ENCODE results near the gene HPSE.
"Not testable (repeated sequence)": the region's sequence is repeated elsewhere in the genome, so short reads cannot be mapped to it uniquely, and the experiment has no call there.

Gene HPSE

DNA sequence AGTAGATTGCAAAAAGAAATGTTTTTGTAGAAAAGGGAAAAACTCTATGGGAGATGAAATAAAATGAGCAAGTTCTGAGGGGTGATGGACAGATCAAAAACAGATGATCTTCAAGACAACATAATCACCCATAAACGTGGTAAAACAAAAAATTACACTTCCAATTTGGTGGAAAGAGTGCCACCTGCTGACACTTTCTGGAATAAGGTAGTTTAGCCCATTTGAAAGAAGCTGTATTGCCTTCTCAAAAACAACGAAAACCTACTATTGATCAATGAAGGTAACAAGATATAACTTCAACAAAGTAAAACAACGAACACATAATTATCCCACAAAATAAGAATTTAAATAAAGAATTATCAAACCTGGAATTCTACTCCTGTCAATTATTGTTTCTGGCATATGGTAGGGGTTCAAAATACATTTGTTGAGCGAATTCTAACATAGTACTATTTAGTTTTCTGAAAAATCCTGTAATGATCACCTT lies 52.6 kb downstream of the HPSE start:
- peak overlapping the region; percentile 87; the same call in 1 of the 2 replicates for H3K4me2 ChIP-seq (ENCODE audit: insufficient read depth, low read length)
- no peak overlapping the region for H2AFZ ChIP-seq (ENCODE audit: low read depth, low read length)
- peaks cover 39% of the 10 kb centered on the region for H3K4me1 ChIP-seq (ENCODE audit: insufficient read depth, low read length)
- H3K4me3 ChIP-seq (ENCODE audit: low read depth in 1 of 2, low read length in 2 of 2): no peak overlapping the region
- ATAC-seq (ENCODE audit: insufficient read depth, low read depth) (0 out of 3 replicates have a peak, but pooled peaks have one; percentile 18), DNase-seq (peak; percentile 64)
- peaks cover 8% of the 10 kb centered on the region; the same call in 1 of the 2 replicates for H3K36me3 ChIP-seq (ENCODE audit: insufficient read depth, low read length)
- H3K79me2 ChIP-seq (ENCODE audit: insufficient read depth, low read length): no peaks in the 10 kb centered on the region
- no peaks in the 10 kb centered on the region for H3K9me3 ChIP-seq (ENCODE audit: insufficient read depth, low read length, severe bottlenecking)
- H3K9ac ChIP-seq (ENCODE audit: low read depth, low read length): no peak overlapping the region
- H3K27me3 ChIP-seq (ENCODE audit: insufficient read depth, low read length, poor library complexity): no peaks in the 10 kb centered on the region
- TF ChIP-seq EZH2 (IDR thresholded peaks at IDR 0.05; ENCODE audit: borderline replicate concordance, low read depth, low read length, severe bottlenecking) (no peak), CTCF (IDR thresholded peaks at IDR 0.05; ENCODE audit: borderline replicate concordance, extremely low read depth, low read length, poor library complexity, severe bottlenecking) (peak; percentile 88)
- H3K27ac ChIP-seq (ENCODE audit: low read length): no peak overlapping the region
- no peaks in the 10 kb centered on the region for H4K20me1 ChIP-seq (ENCODE audit: insufficient read depth, low read length)

DNA sequence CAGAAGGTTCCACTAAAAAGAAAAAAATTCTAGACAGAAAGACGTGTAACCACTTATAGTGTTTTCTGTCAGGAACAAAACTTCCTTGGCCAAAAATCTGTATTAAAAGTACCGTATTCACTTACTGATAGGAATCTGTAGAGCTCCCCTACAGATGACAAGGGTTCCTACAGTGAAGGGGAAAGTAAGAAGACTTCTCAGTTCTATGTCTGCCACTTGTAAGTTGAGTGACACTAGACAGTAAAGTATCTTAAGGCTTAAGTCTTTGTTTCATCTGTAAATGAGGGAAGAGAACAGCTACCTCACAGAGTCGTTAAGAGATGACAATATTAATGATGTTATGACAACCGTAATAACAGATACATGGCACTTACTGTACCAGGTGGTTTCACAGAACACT lies 53.3 kb downstream of the HPSE start:
- H3K27me3 ChIP-seq (ENCODE audit: insufficient read depth, low read length, poor library complexity): no peaks in the 10 kb centered on the region
- H3K9me3 ChIP-seq (ENCODE audit: insufficient read depth, low read length, severe bottlenecking): no peaks in the 10 kb centered on the region
- peak overlapping the region; percentile 87; the same call in 1 of the 2 replicates for H3K4me2 ChIP-seq (ENCODE audit: insufficient read depth, low read length)
- H3K4me3 ChIP-seq (ENCODE audit: low read depth in 1 of 2, low read length in 2 of 2): no peak overlapping the region
- no peaks in the 10 kb centered on the region for H4K20me1 ChIP-seq (ENCODE audit: insufficient read depth, low read length)
- no peak overlapping the region for H3K9ac ChIP-seq (ENCODE audit: low read depth, low read length)
- H3K4me1 ChIP-seq (ENCODE audit: insufficient read depth, low read length): peaks cover 41% of the 10 kb centered on the region
- no peak overlapping the region for H2AFZ ChIP-seq (ENCODE audit: low read depth, low read length)
- peaks cover 9% of the 10 kb centered on the region; the same call in 1 of the 2 replicates for H3K36me3 ChIP-seq (ENCODE audit: insufficient read depth, low read length)
- ATAC-seq (ENCODE audit: insufficient read depth, low read depth) (no peak), DNase-seq (no peak)
- no peak for TF ChIP-seq EZH2 (IDR thresholded peaks at IDR 0.05; ENCODE audit: borderline replicate concordance, low read depth, low read length, severe bottlenecking)
- no peak for TF ChIP-seq CTCF (IDR thresholded peaks at IDR 0.05; ENCODE audit: borderline replicate concordance, extremely low read depth, low read length, poor library complexity, severe bottlenecking)
- no peak overlapping the region for H3K27ac ChIP-seq (ENCODE audit: low read length)
- H3K79me2 ChIP-seq (ENCODE audit: insufficient read depth, low read length): no peaks in the 10 kb centered on the region

DNA sequence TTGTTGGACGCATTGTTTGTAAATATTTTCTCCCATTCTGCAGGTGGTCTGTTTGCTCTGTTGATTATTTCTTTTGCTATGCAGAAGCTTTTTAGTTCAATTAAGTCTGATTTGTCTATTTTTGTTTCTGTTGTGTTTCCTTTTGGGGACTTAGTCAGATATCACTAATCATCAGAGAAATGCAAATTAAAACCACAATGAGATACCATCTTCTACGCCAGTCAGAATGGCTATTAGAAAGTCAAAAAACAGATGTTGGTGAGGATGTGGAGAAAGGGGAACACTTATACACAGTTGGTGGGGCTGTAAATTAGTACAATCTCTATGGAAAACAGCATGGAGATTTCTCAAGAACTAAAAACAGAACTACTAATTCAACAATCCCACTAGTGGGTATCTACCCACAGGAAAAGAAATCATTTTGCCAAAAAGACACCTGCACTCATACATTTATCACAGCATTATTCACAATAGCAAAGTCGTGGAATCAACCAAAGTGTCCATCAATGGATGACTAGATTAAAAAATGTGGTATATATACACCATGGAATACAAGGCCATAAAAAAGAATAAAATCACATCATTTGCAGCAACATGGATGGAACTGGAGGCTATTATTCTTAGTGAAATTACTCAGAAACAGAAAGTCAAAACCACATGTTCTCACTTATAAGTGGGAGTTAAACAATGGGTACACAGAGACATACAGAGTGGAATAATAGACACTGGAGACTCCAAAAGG lies 58.2 kb downstream of the HPSE start:
- no peak for ATAC-seq (ENCODE audit: insufficient read depth, low read depth)
- no peaks in the 10 kb centered on the region for H3K27me3 ChIP-seq (ENCODE audit: insufficient read depth, low read length, poor library complexity)
- H3K4me3 ChIP-seq (ENCODE audit: low read depth in 1 of 2, low read length in 2 of 2): no peak overlapping the region
- TF ChIP-seq CTCF (IDR thresholded peaks at IDR 0.05; ENCODE audit: borderline replicate concordance, extremely low read depth, low read length, poor library complexity, severe bottlenecking): no peak
- TF ChIP-seq EZH2 (IDR thresholded peaks at IDR 0.05; ENCODE audit: borderline replicate concordance, low read depth, low read length, severe bottlenecking): no peak
- no peak overlapping the region for H3K27ac ChIP-seq (ENCODE audit: low read length)
- H3K9ac ChIP-seq (ENCODE audit: low read depth, low read length): no peak overlapping the region
- H3K9me3 ChIP-seq (ENCODE audit: insufficient read depth, low read length, severe bottlenecking): no peaks in the 10 kb centered on the region
- H3K4me2 ChIP-seq (ENCODE audit: insufficient read depth, low read length): no peak overlapping the region
- DNase-seq: no peak
- H2AFZ ChIP-seq (ENCODE audit: low read depth, low read length): no peak overlapping the region
- peaks cover 8% of the 10 kb centered on the region for H3K4me1 ChIP-seq (ENCODE audit: insufficient read depth, low read length)
- no peaks in the 10 kb centered on the region for H4K20me1 ChIP-seq (ENCODE audit: insufficient read depth, low read length)
- peaks cover 20% of the 10 kb centered on the region; the same call in 1 of the 2 replicates for H3K36me3 ChIP-seq (ENCODE audit: insufficient read depth, low read length)
- H3K79me2 ChIP-seq (ENCODE audit: insufficient read depth, low read length): no peaks in the 10 kb centered on the region

GRCh38 chr4:83273926-83274325 lies 60.7 kb downstream of the HPSE start:
- not testable (repeated sequence) for ATAC-seq (ENCODE audit: insufficient read depth, low read depth); H4K20me1 ChIP-seq (ENCODE audit: insufficient read depth, low read length); H3K79me2 ChIP-seq (ENCODE audit: insufficient read depth, low read length); H3K9ac ChIP-seq (ENCODE audit: low read depth, low read length); H2AFZ ChIP-seq (ENCODE audit: low read depth, low read length); H3K27me3 ChIP-seq (ENCODE audit: insufficient read depth, low read length, poor library complexity); H3K4me3 ChIP-seq (ENCODE audit: low read depth in 1 of 2, low read length in 2 of 2); H3K9me3 ChIP-seq (ENCODE audit: insufficient read depth, low read length, severe bottlenecking); H3K4me2 ChIP-seq (ENCODE audit: insufficient read depth, low read length); DNase-seq; H3K4me1 ChIP-seq (ENCODE audit: insufficient read depth, low read length); H3K27ac ChIP-seq (ENCODE audit: low read length)
- H3K36me3 ChIP-seq (ENCODE audit: insufficient read depth, low read length): peaks cover 25% of the 10 kb centered on the region; the same call in 1 of the 2 replicates

Measured in DND-41 (cell line).